Measurements from ENCODE around the gene HOOK1.

- TF ChIP-seq CTCF (IDR thresholded peaks at IDR 0.05): no peak
- TF ChIP-seq POLR2A (IDR thresholded peaks at IDR 0.05): no peak
- TF ChIP-seq EP300 (IDR thresholded peaks at IDR 0.05): no peak
These were observed 39.3 kb upstream of the HOOK1 start for GRCh38 chr1:59775480-59775879.
